Measurements from ENCODE around the gene ITLN2.

DNA sequence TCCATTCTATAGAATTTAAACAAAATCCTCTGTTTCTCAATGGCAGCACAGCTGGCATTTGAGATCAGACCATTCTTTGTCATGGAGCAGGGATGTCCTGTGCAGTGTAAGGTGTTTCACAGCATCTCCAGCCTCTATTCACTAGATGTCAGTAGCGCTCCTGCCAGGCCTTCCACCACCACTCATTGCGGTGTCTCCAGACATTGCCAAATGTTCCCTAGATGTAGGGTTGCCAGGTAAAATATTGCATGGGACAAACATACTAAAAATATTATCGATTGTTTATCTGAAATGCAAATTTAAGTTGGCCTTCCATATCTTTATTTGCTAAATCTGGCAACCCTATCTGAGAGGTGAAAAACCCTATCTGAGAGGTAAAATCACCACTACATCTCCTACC, 11.7 kb downstream of the ITLN2 start:
- TF ChIP-seq, protein P1, sequence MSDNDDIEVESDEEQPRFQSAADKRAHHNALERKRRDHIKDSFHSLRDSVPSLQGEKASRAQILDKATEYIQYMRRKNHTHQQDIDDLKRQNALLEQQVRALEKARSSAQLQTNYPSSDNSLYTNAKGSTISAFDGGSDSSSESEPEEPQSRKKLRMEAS (IDR thresholded peaks at IDR 0.05; ENCODE audit: insufficient read depth, insufficient read length) = no peak
- TF ChIP-seq, protein P2, sequence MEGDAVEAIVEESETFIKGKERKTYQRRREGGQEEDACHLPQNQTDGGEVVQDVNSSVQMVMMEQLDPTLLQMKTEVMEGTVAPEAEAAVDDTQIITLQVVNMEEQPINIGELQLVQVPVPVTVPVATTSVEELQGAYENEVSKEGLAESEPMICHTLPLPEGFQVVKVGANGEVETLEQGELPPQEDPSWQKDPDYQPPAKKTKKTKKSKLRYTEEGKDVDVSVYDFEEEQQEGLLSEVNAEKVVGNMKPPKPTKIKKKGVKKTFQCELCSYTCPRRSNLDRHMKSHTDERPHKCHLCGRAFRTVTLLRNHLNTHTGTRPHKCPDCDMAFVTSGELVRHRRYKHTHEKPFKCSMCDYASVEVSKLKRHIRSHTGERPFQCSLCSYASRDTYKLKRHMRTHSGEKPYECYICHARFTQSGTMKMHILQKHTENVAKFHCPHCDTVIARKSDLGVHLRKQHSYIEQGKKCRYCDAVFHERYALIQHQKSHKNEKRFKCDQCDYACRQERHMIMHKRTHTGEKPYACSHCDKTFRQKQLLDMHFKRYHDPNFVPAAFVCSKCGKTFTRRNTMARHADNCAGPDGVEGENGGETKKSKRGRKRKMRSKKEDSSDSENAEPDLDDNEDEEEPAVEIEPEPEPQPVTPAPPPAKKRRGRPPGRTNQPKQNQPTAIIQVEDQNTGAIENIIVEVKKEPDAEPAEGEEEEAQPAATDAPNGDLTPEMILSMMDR (IDR thresholded peaks at IDR 0.05; ENCODE audit: extremely low read depth in 1 of 2, insufficient read depth in 1 of 2, low read depth in 1 of 2, low read length in 2 of 2) = no peak
- no peak for TF ChIP-seq POLR2A (IDR thresholded peaks at IDR 0.05; ENCODE audit: low read depth, low read length)
- TF ChIP-seq EZH2 (IDR thresholded peaks at IDR 0.05; ENCODE audit: borderline replicate concordance, low read depth, low read length, severe bottlenecking) = no peak
